CD14-positive monocyte (primary cell): ENCODE results near the gene UGT1A6. TPM values are rescaled to one million over a fixed set of nuclear protein-coding genes. Genes with fewer than 3 reads are reported as not detected.

Experiments
- DNase-seq, 3 donors: peaks; one replicate each; pipeline ENCODE4 v3.0.0-alpha.2; 2011 to 2022
- H2AFZ ChIP-seq: 2 replicates; pipeline ENCODE4 v1.6.0; 2012; ENCODE audit warnings: mild to moderate bottlenecking, low read depth, low read length, inconsistent platforms; ENCODE audit not compliant: insufficient read depth, poor library complexity, severe bottlenecking
- H3K27ac ChIP-seq, 2 donors: 1 replicate in 1 of 2; 2 replicates in 1 of 2; pipeline ENCODE4 v1.5.1; 2012 to 2013; ENCODE audit warnings: low read length in 2 of 2, control low read depth in 1 of 2, inconsistent platforms in 1 of 2, low read depth in 1 of 2, mild to moderate bottlenecking in 1 of 2
- H3K27me3 ChIP-seq, 2 donors: one replicate each; pipeline versions ENCODE4 v1.6.0 to v1.6.1; 2011 to 2013; ENCODE audit warnings: low read length in 2 of 2; ENCODE audit not compliant: control insufficient read depth in 2 of 2, insufficient read depth in 2 of 2
- H3K36me3 ChIP-seq, 2 donors: replicated peaks in 1 of 2; 1 replicate in 1 of 2; 2 replicates in 1 of 2; pipeline versions ENCODE4 v1.5.1 to v1.6.1; 2012 to 2013; ENCODE audit warnings: low read length in 2 of 2, control low read depth in 1 of 2, inconsistent platforms in 1 of 2, mild to moderate bottlenecking in 1 of 2; ENCODE audit not compliant: insufficient read depth in 2 of 2, control insufficient read depth in 1 of 2
- H3K4me1 ChIP-seq, 2 donors: 1 replicate in 1 of 2; 2 replicates in 1 of 2; pipeline versions ENCODE4 v1.5.1 to v1.6.1; 2012 to 2013; ENCODE audit warnings: low read length in 2 of 2, control low read depth in 1 of 2, inconsistent platforms in 1 of 2, mild to moderate bottlenecking in 1 of 2, moderate library complexity in 1 of 2; ENCODE audit not compliant: insufficient read depth in 2 of 2, control insufficient read depth in 1 of 2
- H3K4me2 ChIP-seq: replicated peaks from 2 replicates; pipeline ENCODE3; 2012; ENCODE audit warnings: low read length, moderate library complexity, mild to moderate bottlenecking; ENCODE audit not compliant: poor library complexity, severe bottlenecking; ENCODE audit errors: extremely low read depth
- H3K4me3 ChIP-seq, 3 experiments: fragments of 200-600 bp in 1 of 3; sonication (generic) in 1 of 3; replicated peaks in 1 of 3; 1 replicate in 2 of 3; 2 replicates in 1 of 3; pipeline ENCODE4 v1.5.1; 2011 to 2013; ENCODE audit warnings: low read length in 3 of 3, mild to moderate bottlenecking in 3 of 3, control low read depth in 2 of 3, low read depth in 2 of 3, inconsistent platforms in 1 of 3, moderate library complexity in 1 of 3
- H3K79me2 ChIP-seq: 2 replicates; pipeline ENCODE4 v1.6.0; 2012; ENCODE audit warnings: mild to moderate bottlenecking, control low read depth, inconsistent platforms, low read length, moderate library complexity; ENCODE audit not compliant: insufficient read depth
- H3K9ac ChIP-seq: 2 replicates; pipeline ENCODE4 v1.6.0; 2017; ENCODE audit warnings: low read length, mild to moderate bottlenecking; ENCODE audit not compliant: insufficient read depth, poor library complexity, severe bottlenecking
- H3K9me3 ChIP-seq, 2 donors: replicated peaks in 1 of 2; 1 replicate in 1 of 2; 2 replicates in 1 of 2; pipeline versions ENCODE4 v1.5.1 to v1.6.1; 2012 to 2013; ENCODE audit warnings: low read length in 2 of 2, control low read depth in 1 of 2; ENCODE audit not compliant: control insufficient read depth in 1 of 2, insufficient read depth in 1 of 2
- H4K20me1 ChIP-seq: 2 replicates; pipeline ENCODE4 v1.6.0; 2012; ENCODE audit warnings: mild to moderate bottlenecking, low read length, control low read depth, moderate library complexity; ENCODE audit not compliant: insufficient read depth
- H3K27ac Mint-ChIP-seq, 7 donors: one replicate each; pipeline ENCODE4 v1.8.0; 2020; ENCODE audit warnings: mild to moderate bottlenecking in 7 of 7, mixed read lengths in 7 of 7, moderate library complexity in 6 of 7, inconsistent platforms in 2 of 7
- H3K27me3 Mint-ChIP-seq, 3 donors: one replicate each; pipeline ENCODE4 v1.8.0; 2021 to 2022; ENCODE audit warnings: low read depth in 3 of 3, mild to moderate bottlenecking in 3 of 3, mixed read lengths in 3 of 3, moderate library complexity in 3 of 3, inconsistent platforms in 1 of 3
- H3K36me3 Mint-ChIP-seq, 2 donors: one replicate each; pipeline ENCODE4 v1.8.0; 2020; ENCODE audit warnings: mixed read lengths in 2 of 2, inconsistent platforms in 1 of 2, mild to moderate bottlenecking in 1 of 2
- H3K4me1 Mint-ChIP-seq: one replicate; pipeline ENCODE4 v1.8.0; 2020; ENCODE audit warnings: mild to moderate bottlenecking, mixed read lengths
- H3K4me3 Mint-ChIP-seq, 2 donors: one replicate each; pipeline ENCODE4 v1.8.0; 2020; ENCODE audit warnings: mild to moderate bottlenecking in 2 of 2, mixed read lengths in 2 of 2, moderate library complexity in 1 of 2
- H3K9me3 Mint-ChIP-seq, 7 donors: one replicate each; pipeline ENCODE4 v1.8.0; 2020 to 2022; ENCODE audit warnings: mixed read lengths in 7 of 7, mild to moderate bottlenecking in 6 of 7, moderate library complexity in 6 of 7, inconsistent platforms in 2 of 7
- CTCF ChIP-seq: fragments of 200-600 bp; IDR thresholded peaks from one replicate; pipeline ENCODE4 v1.8.0; 2022; ENCODE audit warnings: antibody characterized with exemption, mild to moderate bottlenecking
- WGBS: methylation state at CpG from one replicate; pipeline ENCODE4 v1.1.5; 2013; ENCODE audit warnings: missing lambda C conversion rate; ENCODE audit not compliant: insufficient coverage; 5-methylcytosine and 5-hydroxymethylcytosine counted together
- intact Hi-C, 2 donors: fragments of 100-400 bp; cut with micrococcal nuclease; formaldehyde crosslinking; loops; one replicate each; pipeline versions ENCODE4 v1.15.0 to v1.15.1; 2023
- polyA plus RNA-seq, 3 donors: library from polyadenylated mRNA; depleted of rRNA in 1 of 3; unstranded in 2 of 3; stranded (reverse) in 1 of 3; fragments of 300-500 nt in 2 of 3; fragments of >200 nt in 1 of 3; fragmentation: Illumina TruSeq in 2 of 3; gene quantifications; 1 replicate in 2 of 3; 2 replicates in 1 of 3; pipeline ENCODE4 v1.2.3, GENCODE V29; 2012 to 2021

UGT1A6 gene
- polyA plus RNA-seq, 3 donors = not detected

- Histone ChIP-seq H3K4me3 (no peak overlapping the region), H2AFZ (no peak overlapping the region), H3K36me3 (no peaks in the 10 kb centered on the region), H3K4me1 (no peaks in the 10 kb centered on the region), H3K9me3 (no peaks in the 10 kb centered on the region), H3K9ac (no peak overlapping the region), H4K20me1 (no peaks in the 10 kb centered on the region), H3K4me2 (no peak overlapping the region), H3K79me2 (no peaks in the 10 kb centered on the region), H3K27me3 (no peaks in the 10 kb centered on the region), H3K27ac (no peak overlapping the region)
- Mint-ChIP-seq H3K27me3 (peaks cover 0 to 3% (median 3%) of the 10 kb centered on the region in 3 donors), H3K36me3 (no peaks in the 10 kb centered on the region), H3K4me3 (no peak overlapping the region), H3K4me1 (no peaks in the 10 kb centered on the region), H3K27ac (no peak overlapping the region), H3K9me3 (peaks cover 0 to 4% (median 0%) of the 10 kb centered on the region in 7 donors)
- WGBS = no CpG with 5 or more reads among the region's 3 CpGs
- intact Hi-C loops = no loop called here
- no peak for DNase-seq
- no peak for TF ChIP-seq CTCF
These were observed 9.5 kb downstream of the UGT1A6 start for GRCh38 chr2:233702238-233702637.

- no peak for TF ChIP-seq CTCF
- Mint-ChIP-seq H3K4me1 (no peaks in the 10 kb centered on the region), H3K9me3 (peaks cover 0 to 3% (median 0%) of the 10 kb centered on the region in 7 donors), H3K27me3 (peaks cover under 1 to 4% (median 4%) of the 10 kb centered on the region in 3 donors), H3K4me3 (no peak overlapping the region), H3K27ac (no peak overlapping the region), H3K36me3 (no peaks in the 10 kb centered on the region)
- intact Hi-C loops = no loop called here
- Histone ChIP-seq H3K27me3 (no peaks in the 10 kb centered on the region), H3K4me2 (no peak overlapping the region), H3K9me3 (no peaks in the 10 kb centered on the region), H3K4me3 (no peak overlapping the region), H3K36me3 (no peaks in the 10 kb centered on the region), H3K79me2 (no peaks in the 10 kb centered on the region), H3K27ac (no peak overlapping the region), H4K20me1 (no peaks in the 10 kb centered on the region), H3K4me1 (no peaks in the 10 kb centered on the region), H3K9ac (no peak overlapping the region), H2AFZ (no peak overlapping the region)
- 0% methylated on average over 1 of the region's 4 CpGs for WGBS
- DNase-seq = no peak
These were observed 13.3 kb downstream of the UGT1A6 start for GRCh38 chr2:233705911-233706506.
